ACC112 (cell line): ENCODE results near the gene PAQR4.

Source experiments
- H2AFZ ChIP-seq: fragments of 200-600 bp; sonication (generic); one replicate; pipeline ENCODE4 v1.6.0; 2017; ENCODE audit warnings: antibody characterized with exemption, low read length; ENCODE audit not compliant: unreplicated experiment
- H3K27ac ChIP-seq: fragments of 200-600 bp; sonication (generic); 2 replicates; pipeline ENCODE4 v1.5.1; 2014; ENCODE audit warnings: low read depth, mild to moderate bottlenecking, antibody characterized with exemption, low read length, moderate library complexity
- H3K27me3 ChIP-seq: fragments of 200-600 bp; sonication (generic); 2 replicates; pipeline ENCODE4 v1.6.1; 2014; ENCODE audit warnings: mild to moderate bottlenecking, antibody characterized with exemption, low read length, moderate library complexity, mixed read lengths; ENCODE audit not compliant: insufficient read depth
- H3K36me3 ChIP-seq: fragments of 200-600 bp; sonication (generic); 2 replicates; pipeline ENCODE4 v1.6.1; 2016; ENCODE audit warnings: mild to moderate bottlenecking, antibody characterized with exemption, low read length, moderate library complexity, mixed read lengths; ENCODE audit not compliant: insufficient read depth
- H3K4me1 ChIP-seq: fragments of 200-600 bp; sonication (generic); one replicate; pipeline ENCODE4 v1.6.1; 2016; ENCODE audit warnings: low read length, mixed read lengths; ENCODE audit not compliant: insufficient read depth, unreplicated experiment, control insufficient read depth
- H3K4me3 ChIP-seq: fragments of 200-600 bp; sonication (generic); 2 replicates; pipeline ENCODE4 v1.5.1; 2014; ENCODE audit warnings: mild to moderate bottlenecking, low read depth, low read length
- H3K79me2 ChIP-seq: fragments of 200-600 bp; sonication (generic); one replicate; pipeline ENCODE4 v1.6.0; 2016; ENCODE audit warnings: low read length; ENCODE audit not compliant: control insufficient read depth, unreplicated experiment, insufficient read depth

The PAQR4 gene

DNA sequence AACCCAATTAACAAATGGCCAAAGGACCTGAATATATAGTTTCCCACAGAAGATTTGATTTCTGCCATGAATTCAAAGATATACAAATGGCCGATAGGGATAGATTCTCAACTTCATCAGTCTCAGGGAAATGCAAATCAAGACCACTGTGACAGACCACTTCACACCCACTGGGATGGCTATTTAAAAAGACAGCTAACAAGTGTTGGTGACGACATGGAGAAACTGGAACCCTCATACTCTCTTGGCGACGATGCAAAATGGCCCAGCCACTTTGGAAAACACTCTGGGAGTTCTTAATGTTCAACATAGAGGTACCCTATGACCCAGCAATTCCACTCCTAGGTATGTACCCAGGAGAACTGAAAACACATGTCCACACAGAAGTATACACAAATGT is 22.5 kb upstream of the PAQR4 start:
- Histone ChIP-seq H3K4me3 (no peak overlapping the region), H3K4me1 (no peaks in the 10 kb centered on the region), H3K27me3 (no peaks in the 10 kb centered on the region), H3K27ac (no peak overlapping the region), H2AFZ (no peak overlapping the region), H3K79me2 (no peaks in the 10 kb centered on the region), H3K36me3 (peaks cover 6% of the 10 kb centered on the region; the same call in 1 of the 2 replicates)

DNA sequence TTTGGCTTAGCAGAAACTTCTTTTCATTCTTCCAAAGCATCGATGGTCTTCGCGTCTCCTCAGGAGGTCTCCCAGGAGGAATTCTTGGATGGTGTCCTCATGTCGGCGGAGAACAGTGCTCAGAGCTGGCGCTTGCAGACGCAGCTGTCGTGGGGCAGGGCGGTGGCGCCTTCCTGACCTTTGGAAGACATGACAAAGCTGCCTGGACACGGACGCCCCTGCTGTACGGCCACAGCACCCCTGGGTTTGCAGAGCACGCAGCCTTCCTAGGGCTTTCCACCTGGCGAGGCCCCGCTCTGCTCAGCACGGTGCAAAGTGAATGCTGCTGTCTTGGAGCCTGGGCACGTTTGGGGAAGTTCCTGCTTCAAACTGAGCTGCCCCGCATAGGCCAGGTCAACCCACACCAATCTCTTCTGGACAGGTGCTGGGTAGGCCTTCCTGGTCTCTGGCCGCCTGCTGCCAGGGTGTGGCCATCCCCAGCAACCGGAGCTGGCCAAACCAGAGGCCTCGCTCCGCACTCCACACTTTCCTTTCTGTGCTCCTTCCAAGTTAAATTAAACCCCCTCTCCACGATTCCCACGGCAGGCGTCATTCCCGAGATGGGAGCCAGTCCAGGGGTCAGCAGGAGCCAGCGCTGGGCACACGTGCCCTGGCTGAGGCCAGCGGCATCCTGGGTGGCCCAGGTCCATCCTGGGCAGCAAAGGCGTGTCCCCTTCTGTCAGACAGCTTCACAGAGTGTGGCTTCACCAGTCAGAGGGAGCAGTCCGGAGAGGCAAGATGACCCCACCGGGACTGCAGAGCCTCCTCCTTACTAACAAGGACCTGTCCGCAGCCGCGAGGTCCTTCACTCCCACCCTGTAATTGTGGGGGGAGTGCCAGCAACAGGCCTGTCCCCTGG is 20.1 kb upstream of the PAQR4 start:
- Histone ChIP-seq H3K36me3 (peaks cover 6% of the 10 kb centered on the region; the same call in 1 of the 2 replicates), H3K27me3 (peaks cover 3% of the 10 kb centered on the region; the same call in 1 of the 2 replicates), H3K4me3 (no peak overlapping the region), H3K4me1 (no peaks in the 10 kb centered on the region), H3K79me2 (no peaks in the 10 kb centered on the region), H2AFZ (no peak overlapping the region), H3K27ac (no peak overlapping the region)

DNA sequence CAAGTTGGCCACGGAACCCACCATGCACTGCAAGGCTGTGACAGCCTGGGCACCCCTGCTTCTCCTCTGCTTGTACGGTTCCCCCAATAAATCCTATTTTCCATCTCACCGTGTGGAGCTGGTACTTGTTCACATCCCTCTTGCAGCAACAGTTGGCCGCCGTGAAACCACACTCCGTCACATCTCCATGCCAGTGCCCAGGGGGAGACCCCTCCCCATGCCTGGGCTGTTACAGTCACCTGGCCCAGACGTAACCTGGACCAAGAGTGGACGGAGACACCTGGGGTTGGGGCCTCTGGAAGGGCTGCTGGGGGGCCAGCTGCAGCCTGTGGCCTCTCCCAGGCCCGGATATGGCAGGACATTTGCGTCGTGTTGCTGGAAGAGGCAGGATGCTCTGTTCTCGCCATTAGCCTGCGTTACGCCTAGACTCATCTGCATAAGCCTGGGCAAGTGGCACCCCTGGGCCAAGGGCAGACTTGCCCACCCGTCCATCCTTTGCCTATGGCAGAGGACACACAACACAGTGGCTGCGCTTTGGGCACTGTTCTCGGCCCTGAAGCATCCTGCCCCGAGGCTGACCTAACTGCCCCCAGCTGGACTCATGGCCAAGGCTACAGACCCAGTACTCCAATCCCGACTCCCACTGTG is 19.3 kb upstream of the PAQR4 start:
- Histone ChIP-seq H3K79me2 (no peaks in the 10 kb centered on the region), H3K27ac (no peak overlapping the region), H3K4me3 (no peak overlapping the region), H3K36me3 (peaks cover 6% of the 10 kb centered on the region; the same call in 1 of the 2 replicates), H3K27me3 (peaks cover 9% of the 10 kb centered on the region; the same call in 1 of the 2 replicates), H2AFZ (no peak overlapping the region), H3K4me1 (no peaks in the 10 kb centered on the region)

DNA sequence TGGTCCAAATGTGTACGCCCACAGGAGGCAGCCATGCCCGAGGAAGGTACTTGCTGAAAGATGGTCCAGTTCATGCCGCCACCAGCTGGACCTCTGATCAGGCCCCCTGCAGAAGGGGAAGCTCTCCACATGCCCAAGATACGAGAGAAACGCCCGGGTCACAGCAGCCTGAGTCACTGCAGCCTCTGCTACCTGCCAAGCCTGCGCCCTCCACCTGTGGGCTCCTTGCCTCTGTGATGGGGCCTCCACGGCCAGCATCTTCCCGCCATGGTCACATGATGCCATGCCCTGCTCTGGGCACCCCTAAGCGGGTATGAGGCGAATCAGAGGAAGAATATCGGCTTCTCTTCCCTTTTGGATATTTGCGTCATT is 18.8 kb upstream of the PAQR4 start:
- peaks cover 11% of the 10 kb centered on the region; the same call in 1 of the 2 replicates for H3K27me3 ChIP-seq
- no peaks in the 10 kb centered on the region for H3K4me1 ChIP-seq
- H3K27ac ChIP-seq: no peak overlapping the region
- peaks cover 6% of the 10 kb centered on the region; the same call in 1 of the 2 replicates for H3K36me3 ChIP-seq
- H3K4me3 ChIP-seq: no peak overlapping the region
- no peaks in the 10 kb centered on the region for H3K79me2 ChIP-seq
- no peak overlapping the region for H2AFZ ChIP-seq

DNA sequence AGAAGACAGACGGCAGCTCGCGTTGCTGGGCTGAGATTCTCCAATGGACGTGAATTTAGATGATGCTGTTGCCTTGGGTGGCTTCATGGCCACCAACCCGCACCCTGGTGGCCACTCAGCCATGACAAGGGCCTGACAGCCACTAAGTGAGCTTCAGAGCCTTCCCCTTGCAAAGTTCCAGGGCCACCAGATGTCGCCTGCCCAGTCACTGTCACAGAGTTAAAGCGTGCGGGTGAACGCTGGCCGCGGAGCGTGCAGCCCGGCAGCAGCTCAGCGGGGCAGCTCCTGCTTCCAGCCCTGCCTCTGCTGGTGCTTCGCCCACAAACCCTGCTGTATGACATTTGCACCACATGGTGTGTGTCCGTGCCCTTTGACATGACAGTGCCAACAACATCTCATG is 18.4 kb upstream of the PAQR4 start:
- Histone ChIP-seq H3K36me3 (peaks cover 6% of the 10 kb centered on the region; the same call in 1 of the 2 replicates), H3K27ac (no peak overlapping the region), H2AFZ (no peak overlapping the region), H3K27me3 (peaks cover 11% of the 10 kb centered on the region; the same call in 1 of the 2 replicates), H3K4me1 (no peaks in the 10 kb centered on the region), H3K79me2 (no peaks in the 10 kb centered on the region), H3K4me3 (no peak overlapping the region)

DNA sequence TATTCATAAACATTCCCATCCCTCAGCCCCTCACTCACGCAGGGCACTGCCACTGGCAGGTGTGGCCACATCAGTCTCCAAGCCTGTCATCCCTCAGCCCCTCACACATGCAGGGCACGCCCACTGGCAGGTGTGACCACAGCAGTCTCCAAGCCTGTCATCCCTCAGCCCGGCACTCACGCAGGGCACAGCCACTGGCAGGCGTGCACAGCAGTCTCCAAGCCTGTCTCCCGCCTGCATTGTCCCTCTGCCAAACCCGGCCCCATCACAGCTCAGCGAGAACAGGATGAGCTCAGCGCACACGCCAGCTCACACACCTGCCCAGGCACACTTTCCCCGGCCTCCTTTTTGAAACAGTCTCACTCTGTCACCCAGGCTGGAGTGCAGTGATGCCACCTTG is 16.5 kb upstream of the PAQR4 start:
- H3K27me3 ChIP-seq: peaks cover 11% of the 10 kb centered on the region; the same call in 1 of the 2 replicates
- no peak overlapping the region for H2AFZ ChIP-seq
- H3K27ac ChIP-seq: no peak overlapping the region
- H3K4me3 ChIP-seq: no peak overlapping the region
- no peaks in the 10 kb centered on the region for H3K36me3 ChIP-seq
- no peaks in the 10 kb centered on the region for H3K4me1 ChIP-seq
- no peaks in the 10 kb centered on the region for H3K79me2 ChIP-seq

DNA sequence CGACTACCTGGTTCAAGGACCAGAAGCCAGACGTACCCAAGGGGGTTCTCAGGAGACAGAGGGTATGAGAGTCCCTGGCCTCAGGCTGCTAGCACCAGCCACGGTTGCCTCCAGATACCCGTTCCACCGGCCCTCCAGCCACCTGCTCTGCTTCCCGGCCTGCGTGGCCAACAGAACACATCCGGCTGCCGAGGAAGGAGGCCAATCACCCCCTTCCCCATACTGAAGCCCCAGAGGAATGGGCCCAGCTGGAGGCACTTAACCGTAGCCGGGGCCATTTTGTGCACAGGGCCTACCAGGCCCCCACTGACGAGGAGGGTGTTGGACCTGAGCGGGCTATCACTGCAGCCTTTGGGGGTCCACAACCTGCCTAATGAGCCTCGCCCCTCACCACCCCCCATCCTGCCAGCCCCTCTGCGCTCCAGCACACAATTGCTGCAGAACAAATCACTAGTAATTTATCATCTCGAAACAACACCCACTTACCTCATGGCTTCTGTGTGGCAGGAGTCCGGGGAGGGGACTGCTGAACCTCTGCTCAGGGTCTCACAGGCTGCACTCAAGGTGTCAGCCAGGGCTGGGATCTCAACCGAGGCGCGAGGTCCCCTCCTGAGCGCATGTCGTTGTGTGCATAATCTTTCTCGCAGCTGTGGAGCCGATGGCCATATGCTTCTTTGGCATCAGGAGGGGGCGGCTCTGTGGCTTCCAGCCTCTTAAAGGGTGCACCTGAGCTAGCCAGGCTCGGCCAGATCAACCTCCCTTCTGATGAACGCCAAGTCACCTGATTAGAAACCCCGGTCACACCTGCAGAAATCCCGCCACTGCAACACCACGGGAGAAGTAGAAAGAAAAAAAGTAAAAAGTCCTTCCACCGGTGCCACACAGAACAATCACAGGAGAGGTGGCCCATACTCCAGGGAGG is 15.2 kb upstream of the PAQR4 start:
- no peak overlapping the region for H2AFZ ChIP-seq
- no peaks in the 10 kb centered on the region for H3K79me2 ChIP-seq
- H3K27me3 ChIP-seq: peaks cover 11% of the 10 kb centered on the region; the same call in 1 of the 2 replicates
- no peak overlapping the region for H3K27ac ChIP-seq
- H3K4me1 ChIP-seq: no peaks in the 10 kb centered on the region
- no peaks in the 10 kb centered on the region for H3K36me3 ChIP-seq
- H3K4me3 ChIP-seq: no peak overlapping the region

DNA sequence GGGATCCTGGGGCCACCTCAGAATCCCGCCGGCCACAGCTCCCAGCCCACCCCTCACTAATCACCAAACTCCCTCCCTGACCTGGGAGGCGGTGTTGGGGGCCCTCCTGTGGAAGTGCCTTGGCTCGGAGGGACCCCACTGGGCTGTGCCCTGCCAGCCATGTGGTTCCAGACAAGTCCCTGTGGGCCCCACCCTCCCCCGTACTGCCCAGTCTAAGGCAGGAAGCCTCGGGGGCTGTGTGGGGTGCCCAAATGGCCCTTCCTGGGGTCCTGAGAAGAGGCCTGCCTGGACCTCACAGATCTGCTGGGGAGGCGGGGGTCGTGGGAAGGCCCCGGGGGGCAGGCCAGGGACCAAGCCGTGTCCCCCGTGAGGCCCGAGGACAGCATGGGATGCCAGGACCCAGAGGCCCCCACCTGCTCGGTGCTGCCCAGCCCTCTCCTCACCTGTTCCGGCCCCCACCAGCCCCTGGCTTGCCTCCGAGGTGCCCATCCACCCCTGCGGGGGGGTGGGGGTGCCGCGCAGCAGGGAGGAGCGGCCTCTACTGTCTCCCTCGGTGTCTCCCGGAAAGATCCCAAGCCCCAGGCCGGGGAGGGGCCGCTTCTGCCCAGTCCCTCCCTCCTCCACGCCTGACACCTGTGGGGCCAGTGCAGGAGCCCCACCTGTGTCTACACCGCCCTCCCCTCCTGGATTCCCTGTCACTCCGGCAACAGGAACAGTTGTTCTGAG is 14.3 kb upstream of the PAQR4 start:
- H3K27ac ChIP-seq: no peak overlapping the region
- peaks cover 11% of the 10 kb centered on the region; the same call in 1 of the 2 replicates for H3K27me3 ChIP-seq
- no peaks in the 10 kb centered on the region for H3K4me1 ChIP-seq
- H3K36me3 ChIP-seq: no peaks in the 10 kb centered on the region
- no peak overlapping the region for H3K4me3 ChIP-seq
- H3K79me2 ChIP-seq: no peaks in the 10 kb centered on the region
- no peak overlapping the region for H2AFZ ChIP-seq

DNA sequence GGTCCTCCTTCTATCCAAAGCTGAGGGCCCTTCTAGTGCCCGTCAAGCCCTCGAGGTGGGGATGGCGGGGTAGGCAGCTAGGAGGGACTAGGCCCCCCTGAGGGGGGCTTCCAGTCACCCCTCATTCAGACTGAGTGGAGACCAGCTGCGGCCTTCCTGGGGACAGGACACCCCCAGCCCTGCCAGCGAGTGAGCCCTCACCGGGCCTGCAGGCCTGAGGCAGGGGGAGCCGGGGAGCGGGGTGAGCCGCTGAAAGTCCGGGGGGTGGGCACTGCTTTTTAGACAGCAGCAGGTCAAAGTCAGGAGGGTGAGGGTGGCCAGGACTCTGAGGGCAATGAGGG is 13.7 kb upstream of the PAQR4 start:
- H3K4me1 ChIP-seq: no peaks in the 10 kb centered on the region
- H3K27ac ChIP-seq: no peak overlapping the region
- no peak overlapping the region for H2AFZ ChIP-seq
- H3K36me3 ChIP-seq: no peaks in the 10 kb centered on the region
- no peaks in the 10 kb centered on the region for H3K79me2 ChIP-seq
- no peak overlapping the region for H3K4me3 ChIP-seq
- peaks cover 11% of the 10 kb centered on the region; the same call in 1 of the 2 replicates for H3K27me3 ChIP-seq
